Activated T-helper 9 cell treated with anti-CD3 and anti-CD28 coated beads, Interleukin-2, amount 50 U/mL, for 16 hours (primary cell): ENCODE results near the gene C17orf50.
"Not testable (repeated sequence)": the region's sequence is repeated elsewhere in the genome, so short reads cannot be mapped to it uniquely, and the experiment has no call there.

Source experiments
- DNase-seq: peaks from one replicate; pipeline ENCODE4 v3.0.0-alpha.2; 2020; ENCODE audit warnings: low read depth

The C17orf50 gene

DNA sequence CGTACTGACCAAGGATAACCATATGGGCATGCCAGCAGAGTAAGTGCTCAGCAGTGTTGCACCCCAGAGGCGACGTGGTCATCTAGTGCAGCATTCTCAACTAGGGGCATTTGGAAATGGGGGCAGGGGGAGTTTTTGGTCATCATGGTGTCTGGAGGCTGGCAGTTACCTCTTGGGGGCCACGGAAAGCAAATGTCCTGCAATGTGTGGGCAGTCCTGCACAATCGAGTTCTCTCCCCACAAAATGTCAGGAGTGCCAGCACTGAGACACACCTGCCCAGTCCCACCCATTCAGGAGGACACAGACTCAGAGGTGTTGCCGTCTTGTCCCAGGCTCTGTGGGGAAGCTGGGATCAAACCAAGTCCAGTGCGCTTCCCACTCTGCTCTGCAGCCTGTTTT lies 26.3 kb upstream of the C17orf50 start:
- DNase-seq, result no peak

- DNase-seq, result no peak
Observed at GRCh38 chr17:35735036-35735805, 25.5 kb upstream of the C17orf50 start.

GRCh38 chr17:35736236-35736635 lies 24.5 kb upstream of the C17orf50 start:
- no peak for DNase-seq

GRCh38 chr17:35738519-35739133 lies 22.1 kb upstream of the C17orf50 start:
- no peak for DNase-seq

- no peak for DNase-seq
Observed at GRCh38 chr17:35740216-35740615, 20.5 kb upstream of the C17orf50 start.

GRCh38 chr17:35740997-35741931 lies 19.4 kb upstream of the C17orf50 start:
- DNase-seq, result no peak

- no peak for DNase-seq
Observed at GRCh38 chr17:35742496-35742895, 18.2 kb upstream of the C17orf50 start.

- no peak for DNase-seq
Observed at GRCh38 chr17:35742896-35743477, 17.7 kb upstream of the C17orf50 start.

- DNase-seq, result no peak
Observed at GRCh38 chr17:35743626-35744328, 16.9 kb upstream of the C17orf50 start.

DNA sequence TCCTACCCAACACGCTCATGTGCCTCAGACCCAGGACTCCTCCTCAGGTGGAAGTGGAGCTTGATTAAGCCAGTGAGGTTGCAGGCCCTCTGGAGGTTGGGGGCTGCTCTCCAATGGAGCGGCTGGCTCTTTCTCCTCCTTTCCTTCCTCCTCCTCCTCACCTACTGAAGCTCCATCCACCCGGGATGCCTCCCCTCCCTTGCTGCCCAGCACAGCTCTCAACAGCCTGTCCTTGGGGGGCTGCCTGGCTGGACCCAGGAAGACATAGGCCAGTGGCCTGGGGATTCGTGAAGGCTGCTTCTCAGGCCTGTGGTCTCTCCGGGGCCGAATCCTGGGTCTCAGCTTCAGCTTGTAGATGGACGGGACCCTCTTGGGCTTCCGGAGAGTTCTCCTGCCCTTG lies 15.9 kb upstream of the C17orf50 start:
- DNase-seq, result no peak

- no peak for DNase-seq
Observed at GRCh38 chr17:35745246-35745645, 15.4 kb upstream of the C17orf50 start.

DNA sequence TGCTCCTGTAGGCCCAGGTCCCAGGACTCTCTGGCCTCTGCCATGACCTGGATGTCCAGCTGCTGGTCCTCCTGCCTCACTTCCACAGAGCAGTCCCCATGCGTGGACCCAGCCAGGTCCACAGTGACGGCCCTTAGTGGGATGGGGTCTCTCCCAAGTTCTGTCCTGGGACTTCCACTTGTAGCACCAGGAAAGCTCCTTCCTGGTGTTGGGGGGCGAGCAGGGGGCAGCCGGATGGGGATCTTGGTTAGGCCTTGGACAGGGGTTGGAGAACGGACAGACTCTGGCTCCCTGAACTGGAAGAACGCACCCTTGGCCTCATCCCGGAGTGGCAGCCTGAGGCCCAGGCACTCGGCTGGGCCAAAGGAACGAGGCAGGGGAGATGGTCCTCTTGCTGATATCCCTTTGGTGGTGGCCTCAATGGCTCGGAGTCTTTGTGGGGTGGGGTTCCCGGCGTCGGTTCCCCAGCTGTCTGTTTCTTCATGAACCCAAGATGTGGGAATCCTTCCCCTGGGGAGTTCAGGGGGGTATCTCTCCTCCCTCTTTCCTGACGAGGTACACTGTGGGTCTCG lies 14.9 kb upstream of the C17orf50 start:
- DNase-seq, result no peak

- DNase-seq, result peak; percentile 55
Observed at GRCh38 chr17:35747540-35748017, 13.1 kb upstream of the C17orf50 start.

DNA sequence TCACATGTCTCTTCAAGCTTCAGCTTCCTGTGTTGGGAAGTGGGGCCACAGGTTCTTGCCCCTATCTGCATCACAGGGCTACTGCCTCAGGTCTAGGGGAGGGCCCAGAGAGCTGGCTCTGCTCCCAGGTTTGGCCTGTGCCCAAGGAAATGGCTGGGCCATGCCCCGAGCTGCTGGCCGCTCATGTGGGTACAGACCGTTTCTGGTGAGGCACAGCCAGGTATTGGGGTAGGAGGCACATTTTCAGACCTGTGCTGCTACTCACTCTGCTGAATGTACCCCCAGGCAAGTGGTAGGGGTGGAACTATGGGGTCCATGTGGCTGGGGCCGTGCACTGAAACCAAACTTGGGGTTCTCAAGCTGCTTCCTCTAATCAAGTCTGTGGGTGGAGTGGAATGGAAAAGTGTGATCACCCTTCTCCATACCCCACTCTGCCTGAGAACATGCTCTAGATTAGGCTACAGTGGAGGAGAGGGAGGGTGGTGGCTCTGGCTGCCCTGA lies 12.3 kb upstream of the C17orf50 start:
- no peak for DNase-seq

DNA sequence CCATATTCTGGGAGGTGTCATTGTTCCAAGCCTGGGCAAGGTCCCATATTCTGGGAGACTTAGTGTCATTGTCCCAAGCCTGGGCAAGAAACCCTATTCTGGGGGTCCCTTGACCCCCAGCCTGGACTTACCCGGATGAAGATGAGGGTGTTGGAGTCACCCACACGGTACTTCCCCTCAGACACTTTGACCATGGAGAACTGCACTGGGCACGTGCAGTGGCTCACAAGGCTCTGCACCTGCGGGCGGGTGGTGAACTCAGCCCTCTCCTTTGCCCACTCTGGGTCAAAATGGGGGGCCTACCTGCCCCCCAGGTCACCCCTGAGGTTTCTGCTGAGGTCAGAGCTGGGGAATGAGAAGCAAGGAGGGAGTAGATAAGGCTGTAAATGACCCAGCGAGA lies 11.7 kb upstream of the C17orf50 start:
- DNase-seq, result no peak

DNA sequence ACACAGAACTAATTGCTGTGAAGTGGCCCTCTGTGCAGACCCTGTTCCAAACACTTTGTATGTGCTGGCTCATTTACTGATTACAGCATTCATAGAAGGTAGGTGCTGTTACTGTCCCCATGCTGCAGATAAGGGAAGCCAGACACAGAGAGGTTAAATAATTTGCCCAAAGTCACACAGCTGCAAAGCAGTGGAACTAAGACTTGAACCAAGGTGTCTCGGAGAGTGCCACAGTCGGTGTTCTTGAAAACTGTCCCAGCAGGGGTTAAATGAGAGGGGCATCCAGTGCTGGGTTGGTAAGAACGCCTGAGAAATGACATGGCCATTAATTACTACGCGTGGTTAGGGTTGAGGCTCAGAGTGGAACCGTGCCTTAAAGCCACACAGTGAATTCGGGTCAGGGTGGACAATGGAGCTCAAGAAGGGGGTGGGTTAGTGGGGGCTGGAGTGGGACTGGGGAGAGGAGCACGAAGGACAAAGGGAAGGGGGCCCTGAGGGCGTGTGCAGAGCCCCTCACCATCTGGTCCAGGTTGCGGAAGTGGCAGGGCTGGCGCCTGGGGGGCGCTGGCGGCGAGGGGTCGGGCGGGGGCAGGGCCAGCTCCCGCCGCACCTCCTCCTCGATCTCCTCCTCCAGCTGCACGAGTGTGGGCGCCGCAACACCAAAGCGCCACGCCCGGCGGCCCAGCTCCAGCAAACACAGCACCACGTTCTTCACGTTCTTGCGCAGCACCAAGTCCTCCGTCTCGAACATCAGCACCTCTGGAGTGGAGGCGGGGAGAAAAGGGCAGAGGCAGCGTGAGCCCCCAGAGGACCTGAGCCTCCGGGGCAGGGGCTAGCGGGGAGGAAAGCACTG lies 10.9 kb upstream of the C17orf50 start:
- no peak for DNase-seq

DNA sequence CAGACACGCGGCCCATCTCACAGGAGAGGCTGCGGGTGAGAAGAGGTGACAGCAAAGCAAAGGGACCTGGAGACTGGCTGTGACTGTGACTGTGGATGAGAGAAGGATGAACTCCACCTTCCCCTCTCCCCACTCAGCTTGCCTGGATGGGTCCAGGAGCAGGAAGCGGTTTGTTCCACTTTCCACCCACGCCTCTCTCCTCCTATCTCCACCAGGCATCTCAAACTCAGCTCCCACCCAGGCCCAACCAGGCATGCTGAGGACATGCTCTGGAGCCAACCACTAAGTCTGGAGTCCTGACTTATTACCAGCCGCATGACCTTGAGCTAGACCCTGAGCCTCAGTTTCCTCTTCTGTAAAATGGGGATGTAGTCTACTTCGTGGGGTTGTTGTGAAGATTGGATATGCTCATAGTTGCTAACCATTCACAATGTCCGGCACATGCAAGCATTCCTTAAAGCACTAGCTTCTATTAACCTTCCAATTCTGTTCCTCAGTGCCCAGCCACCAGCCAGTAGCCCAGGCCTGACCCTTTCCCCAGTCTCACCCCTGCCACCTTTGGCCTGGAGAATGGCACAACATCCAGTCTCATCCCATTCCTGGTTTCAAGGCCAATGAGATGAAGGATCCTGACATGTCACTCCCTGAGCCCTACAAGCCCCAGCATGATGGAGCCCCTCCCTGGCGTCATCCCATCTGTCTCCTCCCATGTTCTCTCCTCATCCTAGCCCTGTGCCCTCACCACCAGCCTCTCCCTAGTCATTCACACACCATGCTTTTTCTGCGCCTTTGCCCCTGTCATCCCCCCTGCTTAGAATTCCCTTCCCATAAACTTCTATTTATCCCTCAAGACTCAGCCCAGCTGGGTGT lies 9.9 kb upstream of the C17orf50 start:
- no peak for DNase-seq

GRCh38 chr17:35751541-35751940 lies 9.1 kb upstream of the C17orf50 start:
- DNase-seq, result not testable (repeated sequence)

DNA sequence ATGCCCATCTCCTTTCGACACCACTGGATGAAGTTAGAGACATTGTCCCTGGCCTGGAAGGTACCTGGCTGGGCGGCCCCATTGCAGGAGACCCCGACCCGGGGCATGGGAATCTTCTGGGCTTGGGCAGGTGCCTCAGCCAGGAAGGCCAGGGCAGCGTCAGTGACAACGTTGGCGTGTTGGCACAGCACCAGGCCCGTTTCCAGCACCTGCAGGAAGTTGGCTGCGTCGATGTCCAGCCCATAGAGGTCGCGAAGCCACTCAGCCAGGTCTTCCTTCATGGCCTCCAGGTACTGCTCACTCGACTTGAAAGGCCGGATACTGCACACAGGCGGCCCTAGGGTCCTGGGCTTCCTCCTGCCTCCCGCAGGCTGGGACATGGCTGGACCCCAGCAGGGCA lies 8.2 kb upstream of the C17orf50 start:
- no peak for DNase-seq
